Coronary artery (tissue), 2 donors: ENCODE measurements around the gene PHLPP1.

Experiments used
- DNase-seq: peaks from one replicate; pipeline ENCODE4 v3.0.0-alpha.2; 2017; ENCODE audit warnings: low spot score
- H3K27ac ChIP-seq, 2 donors: fragments of 200-600 bp; sonication (generic); one replicate each; pipeline ENCODE4 v1.5.1; 2016 to 2019
- H3K4me3 ChIP-seq: fragments of 200-600 bp; sonication (generic); 2 replicates; pipeline ENCODE4 v1.5.1; 2016; ENCODE audit warnings: mild to moderate bottlenecking, moderate library complexity
- TF ChIP-seq, protein P1 (sequence below): fragments of 200-600 bp; sonication (generic); IDR thresholded peaks from one replicate; pipeline ENCODE4 v1.5.1; 2019; ENCODE audit warnings: antibody characterized with exemption

PHLPP1 gene

DNA sequence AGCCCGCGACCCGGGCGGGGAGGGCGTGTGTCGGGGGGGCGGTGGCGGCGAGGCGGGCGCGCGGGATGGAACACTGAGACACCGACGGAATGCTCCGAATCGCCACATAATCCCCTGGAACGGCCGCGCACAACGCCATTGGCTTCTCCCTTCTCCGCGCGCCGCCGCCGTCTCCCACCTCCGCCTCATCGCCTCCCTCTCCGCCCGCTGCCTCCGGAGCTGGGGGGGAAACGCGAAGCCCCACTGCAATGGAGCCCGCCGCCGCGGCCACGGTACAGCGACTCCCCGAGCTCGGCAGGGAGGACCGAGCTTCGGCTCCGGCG, at the start of gene PHLPP1:
Gene PHLPP1, plus strand, starts transcription at position 106 of the 323 bp plus-strand sequence. Its CDS starts 143 bp downstream, at position 249.
- peak within 1 kb of the TSS; percentile 82 to 99 for H3K27ac ChIP-seq
- TF ChIP-seq, protein P1, sequence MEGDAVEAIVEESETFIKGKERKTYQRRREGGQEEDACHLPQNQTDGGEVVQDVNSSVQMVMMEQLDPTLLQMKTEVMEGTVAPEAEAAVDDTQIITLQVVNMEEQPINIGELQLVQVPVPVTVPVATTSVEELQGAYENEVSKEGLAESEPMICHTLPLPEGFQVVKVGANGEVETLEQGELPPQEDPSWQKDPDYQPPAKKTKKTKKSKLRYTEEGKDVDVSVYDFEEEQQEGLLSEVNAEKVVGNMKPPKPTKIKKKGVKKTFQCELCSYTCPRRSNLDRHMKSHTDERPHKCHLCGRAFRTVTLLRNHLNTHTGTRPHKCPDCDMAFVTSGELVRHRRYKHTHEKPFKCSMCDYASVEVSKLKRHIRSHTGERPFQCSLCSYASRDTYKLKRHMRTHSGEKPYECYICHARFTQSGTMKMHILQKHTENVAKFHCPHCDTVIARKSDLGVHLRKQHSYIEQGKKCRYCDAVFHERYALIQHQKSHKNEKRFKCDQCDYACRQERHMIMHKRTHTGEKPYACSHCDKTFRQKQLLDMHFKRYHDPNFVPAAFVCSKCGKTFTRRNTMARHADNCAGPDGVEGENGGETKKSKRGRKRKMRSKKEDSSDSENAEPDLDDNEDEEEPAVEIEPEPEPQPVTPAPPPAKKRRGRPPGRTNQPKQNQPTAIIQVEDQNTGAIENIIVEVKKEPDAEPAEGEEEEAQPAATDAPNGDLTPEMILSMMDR, result no peak
- no peak for DNase-seq

DNA sequence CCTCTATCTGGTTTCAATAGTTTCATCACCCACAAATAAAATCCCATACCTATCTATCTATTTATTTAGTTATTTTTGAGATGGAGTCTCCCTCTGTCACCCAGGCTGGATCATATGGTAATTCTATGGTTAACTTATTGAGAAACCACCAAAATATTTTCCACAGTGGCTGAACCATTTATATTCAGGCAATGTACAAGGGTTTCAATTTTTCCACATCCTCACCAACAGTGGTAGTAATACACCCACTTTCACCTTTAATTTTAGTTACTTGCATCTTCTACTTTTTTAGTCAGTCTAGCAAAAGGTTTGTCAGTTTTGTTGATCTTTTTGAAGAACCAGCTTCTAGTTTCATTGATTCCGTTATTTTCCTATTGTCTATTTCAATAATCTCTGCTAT, 46.1 kb upstream of the PHLPP1 start:
- no peak overlapping the region for H3K27ac ChIP-seq
- H3K4me3 ChIP-seq, result no peak overlapping the region
- TF ChIP-seq, protein P1, result no peak
- no peak for DNase-seq

More for the DNA sequence above, at the start of gene PHLPP1:
- H3K4me3 ChIP-seq, result peak within 1 kb of the TSS; percentile 83

DNA sequence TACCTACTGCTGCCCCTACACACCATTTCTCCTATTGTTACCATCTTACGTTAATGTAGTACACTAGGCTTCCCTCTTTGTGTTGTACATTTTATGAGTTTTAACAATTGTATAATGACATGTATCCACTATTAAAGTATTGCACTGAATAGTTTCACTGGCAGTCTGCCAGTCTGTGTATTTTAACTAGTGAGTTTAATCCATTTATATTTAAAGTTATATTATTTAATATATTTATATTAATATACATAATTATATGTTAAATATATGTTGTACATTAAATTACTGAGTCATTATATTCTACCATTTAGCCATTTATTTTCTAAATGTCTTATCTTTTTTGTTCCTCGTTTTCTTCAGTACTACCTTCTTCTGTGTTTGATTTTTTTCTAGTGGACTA, 44.8 kb upstream of the PHLPP1 start:
- TF ChIP-seq, protein P1, result no peak
- DNase-seq, result no peak
- H3K4me3 ChIP-seq, result no peak overlapping the region
- no peak overlapping the region for H3K27ac ChIP-seq

DNA sequence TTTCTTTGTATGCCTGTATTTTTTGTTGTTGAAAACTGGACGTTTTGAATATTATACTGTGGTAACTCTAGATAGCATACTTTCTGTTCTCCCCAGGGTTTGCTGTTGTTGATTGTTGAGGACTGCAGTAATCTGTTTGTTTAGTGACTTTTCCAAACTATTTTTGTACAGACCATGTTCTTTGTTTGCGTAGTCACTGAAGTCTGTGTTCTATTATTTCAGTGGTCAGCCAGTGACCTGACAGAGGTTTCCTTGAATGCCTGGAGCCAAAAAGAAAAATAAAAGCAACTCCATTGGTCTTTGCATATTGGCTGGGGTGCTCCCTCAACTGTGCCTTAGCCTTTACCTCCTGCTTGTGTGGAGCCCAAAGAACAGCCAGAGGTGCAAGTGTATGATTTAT, 42.7 kb upstream of the PHLPP1 start:
- Histone ChIP-seq H3K27ac (no peak overlapping the region), H3K4me3 (no peak overlapping the region)
- no peak for DNase-seq
- TF ChIP-seq, protein P1, result no peak

DNA sequence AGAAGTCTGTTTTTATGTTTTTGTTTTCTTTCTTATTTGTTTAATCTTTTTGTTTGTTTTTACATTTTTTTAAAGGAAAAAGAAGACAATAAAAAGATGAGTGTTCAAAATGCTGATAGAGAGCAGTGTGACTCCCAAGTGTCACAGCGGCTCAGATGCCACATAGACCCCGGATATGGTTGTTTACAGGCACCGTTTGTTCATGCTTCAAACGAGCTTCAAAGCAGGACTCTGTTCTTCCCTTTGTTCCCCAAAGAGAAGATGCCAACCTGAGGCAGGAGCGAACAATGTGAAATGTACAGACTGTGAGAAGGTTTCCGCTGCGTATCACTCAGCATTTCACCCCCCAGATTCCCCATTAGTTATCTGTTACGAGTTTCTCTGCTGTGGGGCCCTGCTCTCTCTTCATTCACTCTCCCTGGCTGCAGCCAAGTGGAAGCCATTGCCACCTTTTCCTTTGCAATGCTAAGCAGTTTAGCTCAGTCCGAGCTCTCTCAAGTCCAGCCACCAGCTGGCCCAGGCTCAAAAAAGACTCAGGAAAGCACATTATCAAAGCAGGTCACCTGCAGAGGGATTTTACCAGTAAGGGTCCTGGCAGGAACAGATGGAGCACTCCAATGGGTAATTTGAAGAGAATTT, 36.4 kb upstream of the PHLPP1 start:
- DNase-seq, result no peak
- Histone ChIP-seq H3K27ac (no peak overlapping the region), H3K4me3 (no peak overlapping the region)
- TF ChIP-seq, protein P1, result no peak

- no peak for DNase-seq
- no peak overlapping the region for H3K27ac ChIP-seq
- TF ChIP-seq, protein P1, result no peak
- H3K4me3 ChIP-seq, result no peak overlapping the region
These were observed 33.0 kb upstream of the PHLPP1 start for GRCh38 chr18:62682371-62682770.

DNA sequence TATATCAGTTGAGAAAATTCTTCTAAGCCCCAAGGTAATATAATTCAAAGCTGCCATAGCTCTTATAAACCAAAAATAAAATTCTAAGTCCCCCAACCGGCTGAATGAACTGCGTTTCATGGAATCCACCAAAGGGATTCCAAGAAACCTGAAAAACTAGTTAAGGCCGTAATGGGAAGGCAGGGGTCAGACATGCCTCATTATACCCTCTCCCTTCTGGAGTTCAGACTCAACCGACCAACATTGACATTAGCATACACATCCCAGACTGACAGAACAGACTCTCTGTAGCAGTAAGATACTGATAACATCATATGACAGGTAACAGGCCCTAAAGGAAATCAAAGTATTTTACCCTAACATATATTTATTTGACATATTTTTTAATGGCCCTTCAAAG, 31.4 kb upstream of the PHLPP1 start:
- Histone ChIP-seq H3K4me3 (no peak overlapping the region), H3K27ac (no peak overlapping the region)
- TF ChIP-seq, protein P1, result no peak
- DNase-seq, result no peak
